ENCODE measurements around the gene FEM1B.

Gene FEM1B

DNA sequence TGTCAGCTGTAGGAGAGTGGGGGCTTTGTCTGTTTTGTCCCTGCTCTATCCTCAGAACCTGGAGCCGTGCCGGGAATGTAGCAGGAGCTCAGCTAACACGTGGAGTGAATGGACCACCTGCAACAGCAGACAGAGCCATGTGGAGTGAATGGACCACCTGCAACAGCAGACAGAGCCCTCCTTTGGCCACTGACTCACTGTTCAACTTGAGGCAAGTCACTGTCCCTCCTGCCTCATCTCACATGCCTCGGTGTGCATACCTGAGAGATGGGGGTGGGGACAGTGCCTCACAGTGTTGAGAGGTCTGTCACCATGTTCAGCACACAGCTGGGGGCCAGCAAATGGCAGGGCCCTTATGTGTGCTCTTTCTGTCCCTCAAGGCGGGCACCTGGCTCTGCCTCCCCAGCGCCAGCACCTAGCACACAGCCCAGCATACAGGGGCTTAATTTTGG lies 27.9 kb downstream of the FEM1B start:
- Histone ChIP-seq H3K4me3 (replicated peaks; ENCODE audit: insufficient read depth, low read length) (no peak overlapping the region), H3K27ac (replicated peaks) (no peak overlapping the region), H3K27me3 (ENCODE audit: insufficient read depth, poor library complexity, severe bottlenecking) (no peaks in the 10 kb centered on the region)
- no peak for DNase-seq (ENCODE audit: low read depth in 1 of 2, low spot score in 1 of 2)
- TF ChIP-seq, protein P1, sequence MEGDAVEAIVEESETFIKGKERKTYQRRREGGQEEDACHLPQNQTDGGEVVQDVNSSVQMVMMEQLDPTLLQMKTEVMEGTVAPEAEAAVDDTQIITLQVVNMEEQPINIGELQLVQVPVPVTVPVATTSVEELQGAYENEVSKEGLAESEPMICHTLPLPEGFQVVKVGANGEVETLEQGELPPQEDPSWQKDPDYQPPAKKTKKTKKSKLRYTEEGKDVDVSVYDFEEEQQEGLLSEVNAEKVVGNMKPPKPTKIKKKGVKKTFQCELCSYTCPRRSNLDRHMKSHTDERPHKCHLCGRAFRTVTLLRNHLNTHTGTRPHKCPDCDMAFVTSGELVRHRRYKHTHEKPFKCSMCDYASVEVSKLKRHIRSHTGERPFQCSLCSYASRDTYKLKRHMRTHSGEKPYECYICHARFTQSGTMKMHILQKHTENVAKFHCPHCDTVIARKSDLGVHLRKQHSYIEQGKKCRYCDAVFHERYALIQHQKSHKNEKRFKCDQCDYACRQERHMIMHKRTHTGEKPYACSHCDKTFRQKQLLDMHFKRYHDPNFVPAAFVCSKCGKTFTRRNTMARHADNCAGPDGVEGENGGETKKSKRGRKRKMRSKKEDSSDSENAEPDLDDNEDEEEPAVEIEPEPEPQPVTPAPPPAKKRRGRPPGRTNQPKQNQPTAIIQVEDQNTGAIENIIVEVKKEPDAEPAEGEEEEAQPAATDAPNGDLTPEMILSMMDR (IDR thresholded peaks at IDR 0.05; ENCODE audit: insufficient read depth, low read length), result no peak
- no peak for TF ChIP-seq REST (IDR thresholded peaks at IDR 0.05; ENCODE audit: insufficient replicate concordance, low read depth)
- TF ChIP-seq SPI1 (IDR thresholded peaks at IDR 0.05; ENCODE audit: borderline replicate concordance, low read depth), result no peak
- no peak for TF ChIP-seq GABPA (IDR thresholded peaks at IDR 0.05; ENCODE audit: low read depth)
- TF ChIP-seq POLR2AphosphoS5 (IDR thresholded peaks at IDR 0.05; ENCODE audit: low read depth), result no peak

DNA sequence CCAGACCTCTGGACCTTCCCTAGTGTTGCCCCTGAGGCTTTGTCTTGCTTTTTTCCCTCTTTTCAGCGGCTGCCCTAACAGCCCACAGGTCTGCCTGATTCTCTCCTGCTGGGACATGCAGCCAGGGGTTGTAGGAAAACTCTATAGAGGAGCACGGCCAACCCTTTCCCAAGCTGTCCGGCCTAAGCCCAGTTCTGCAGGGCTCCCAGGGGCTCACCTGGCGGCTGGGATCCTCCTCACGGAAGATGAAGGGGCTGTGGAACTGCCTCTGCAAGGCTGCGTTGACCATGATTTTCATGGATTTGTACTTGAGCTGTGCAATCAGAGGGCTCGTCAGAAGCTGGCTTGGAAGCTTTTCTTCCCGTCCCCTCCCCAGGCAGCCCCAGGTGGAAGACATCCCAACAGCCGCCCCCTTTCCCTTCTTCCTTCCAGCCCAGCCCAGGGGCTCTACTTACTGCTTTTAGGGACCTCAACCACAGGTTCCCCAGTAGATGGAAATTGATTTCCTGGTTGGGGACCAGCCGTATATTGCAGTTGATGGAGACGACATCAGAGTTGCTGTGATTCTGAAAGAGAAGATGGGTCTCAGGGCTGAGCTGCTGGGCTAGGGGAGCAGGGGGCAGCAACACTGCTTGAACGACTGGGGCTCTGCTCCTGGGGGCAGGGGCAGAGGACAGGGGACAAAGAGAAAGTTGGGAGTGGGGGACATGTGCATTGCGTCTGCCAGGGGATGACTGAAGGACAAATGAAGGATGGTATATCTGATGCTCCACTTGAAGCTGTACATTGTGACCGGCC lies 29.8 kb downstream of the FEM1B start:
- H3K27ac ChIP-seq (replicated peaks), result no peak overlapping the region
- no peaks in the 10 kb centered on the region for H3K27me3 ChIP-seq (ENCODE audit: insufficient read depth, poor library complexity, severe bottlenecking)
- H3K4me3 ChIP-seq (replicated peaks; ENCODE audit: insufficient read depth, low read length), result no peak overlapping the region
- DNase-seq (ENCODE audit: low read depth in 1 of 2, low spot score in 1 of 2), result no peak
- TF ChIP-seq, protein P1 (IDR thresholded peaks at IDR 0.05; ENCODE audit: insufficient read depth, low read length), result no peak
- TF ChIP-seq REST (IDR thresholded peaks at IDR 0.05; ENCODE audit: insufficient replicate concordance, low read depth) (no peak), SPI1 (IDR thresholded peaks at IDR 0.05; ENCODE audit: borderline replicate concordance, low read depth) (no peak), GABPA (IDR thresholded peaks at IDR 0.05; ENCODE audit: low read depth) (no peak), POLR2AphosphoS5 (IDR thresholded peaks at IDR 0.05; ENCODE audit: low read depth) (no peak)

DNA sequence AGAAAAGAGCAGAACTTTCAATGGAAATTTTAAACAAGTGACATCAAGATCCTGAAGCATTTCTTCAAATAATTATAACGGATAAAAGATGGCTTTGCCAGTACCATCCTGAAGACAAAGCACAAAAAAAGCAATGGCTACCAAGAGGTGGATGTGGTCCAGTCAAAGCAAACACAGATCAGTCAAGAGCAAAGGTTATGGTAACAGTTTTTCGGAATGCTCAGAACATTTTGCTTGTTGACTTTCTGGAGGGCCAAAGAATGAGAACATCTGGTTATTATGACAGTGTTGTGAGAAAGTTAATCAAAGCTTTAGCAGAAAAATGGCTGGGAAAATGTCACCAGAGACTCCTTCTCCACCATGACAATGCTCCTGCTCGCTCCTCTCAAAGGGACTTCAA lies 31.5 kb downstream of the FEM1B start:
- H3K4me3 ChIP-seq (replicated peaks; ENCODE audit: insufficient read depth, low read length), result no peak overlapping the region
- H3K27me3 ChIP-seq (ENCODE audit: insufficient read depth, poor library complexity, severe bottlenecking), result no peaks in the 10 kb centered on the region
- H3K27ac ChIP-seq (replicated peaks), result no peak overlapping the region
- DNase-seq (ENCODE audit: low read depth in 1 of 2, low spot score in 1 of 2), result no peak
- no peak for TF ChIP-seq POLR2AphosphoS5 (IDR thresholded peaks at IDR 0.05; ENCODE audit: low read depth)
- TF ChIP-seq, protein P1 (IDR thresholded peaks at IDR 0.05; ENCODE audit: insufficient read depth, low read length), result no peak
- TF ChIP-seq GABPA (IDR thresholded peaks at IDR 0.05; ENCODE audit: low read depth), result no peak
- TF ChIP-seq SPI1 (IDR thresholded peaks at IDR 0.05; ENCODE audit: borderline replicate concordance, low read depth), result no peak
- TF ChIP-seq REST (IDR thresholded peaks at IDR 0.05; ENCODE audit: insufficient replicate concordance, low read depth), result no peak
